HG02759 (cell line): ENCODE results near the gene ERC1.
A peak's percentile ranks its signal among the peaks of the same experiment; 100 is the strongest.

Experiments used
- ATAC-seq: cut with Tn5 transposase; IDR thresholded peaks from one replicate; pipeline ENCODE4 v1.9.1; 2021; ENCODE audit warnings: mild to moderate bottlenecking, moderate library complexity; ENCODE audit not compliant: unreplicated experiment

The ERC1 gene

DNA sequence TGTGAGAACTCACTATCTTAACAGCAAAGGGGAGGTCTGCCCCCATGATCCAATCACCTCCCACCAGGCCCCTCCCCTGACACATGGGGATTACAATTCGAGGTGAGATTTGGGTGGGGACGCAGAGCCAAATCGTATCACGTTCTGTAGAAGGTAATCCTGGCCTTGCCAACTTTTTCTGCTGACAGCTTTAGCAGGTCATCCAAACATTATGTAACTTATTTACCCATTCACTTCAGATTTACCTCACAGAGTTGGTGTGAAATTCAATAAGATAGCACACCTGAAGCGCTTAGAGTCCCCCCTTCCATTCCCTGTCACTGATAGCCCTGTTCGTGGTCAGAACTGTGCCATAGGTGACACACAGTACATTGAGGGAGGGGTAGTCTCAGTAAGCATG, 384.3 kb downstream of the ERC1 start:
- no peak for ATAC-seq

DNA sequence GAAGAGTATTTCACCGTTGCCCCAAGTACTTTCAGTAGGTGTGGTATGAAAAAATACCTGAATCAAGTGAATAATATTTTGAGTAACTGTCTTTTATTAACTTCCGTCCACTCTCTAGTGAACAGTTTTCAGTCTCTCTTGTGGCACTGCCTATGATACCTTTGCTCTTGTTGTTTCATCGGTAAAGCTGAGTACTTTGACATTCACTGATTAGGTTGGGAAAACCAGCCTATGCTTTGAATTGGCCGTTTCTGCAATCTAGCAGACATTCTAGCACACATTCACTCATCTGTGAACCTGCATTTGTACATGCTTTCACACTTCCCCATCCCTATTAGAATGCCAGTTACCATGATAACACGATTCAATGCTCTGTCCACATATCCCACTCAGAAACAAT, 386.1 kb downstream of the ERC1 start:
- no peak for ATAC-seq

DNA sequence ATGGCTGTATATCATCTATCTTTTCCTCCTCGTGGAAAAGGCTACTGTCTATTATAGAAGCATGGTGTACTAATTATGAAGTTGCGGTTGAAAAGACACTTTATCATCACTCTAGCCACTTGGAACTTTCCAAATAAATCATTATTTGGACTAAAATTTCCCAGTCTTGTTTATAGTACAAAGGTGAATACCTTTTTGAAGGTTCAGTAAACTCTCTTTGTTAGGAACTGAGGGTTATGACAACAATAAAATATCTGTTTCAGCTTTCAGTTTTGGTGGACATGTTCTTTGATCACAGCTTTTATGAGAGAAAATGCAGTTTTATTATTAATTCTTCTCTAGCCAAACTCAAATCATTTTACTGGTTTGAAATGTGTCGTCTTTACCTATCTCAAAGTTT, 386.7 kb downstream of the ERC1 start:
- no peak for ATAC-seq

DNA sequence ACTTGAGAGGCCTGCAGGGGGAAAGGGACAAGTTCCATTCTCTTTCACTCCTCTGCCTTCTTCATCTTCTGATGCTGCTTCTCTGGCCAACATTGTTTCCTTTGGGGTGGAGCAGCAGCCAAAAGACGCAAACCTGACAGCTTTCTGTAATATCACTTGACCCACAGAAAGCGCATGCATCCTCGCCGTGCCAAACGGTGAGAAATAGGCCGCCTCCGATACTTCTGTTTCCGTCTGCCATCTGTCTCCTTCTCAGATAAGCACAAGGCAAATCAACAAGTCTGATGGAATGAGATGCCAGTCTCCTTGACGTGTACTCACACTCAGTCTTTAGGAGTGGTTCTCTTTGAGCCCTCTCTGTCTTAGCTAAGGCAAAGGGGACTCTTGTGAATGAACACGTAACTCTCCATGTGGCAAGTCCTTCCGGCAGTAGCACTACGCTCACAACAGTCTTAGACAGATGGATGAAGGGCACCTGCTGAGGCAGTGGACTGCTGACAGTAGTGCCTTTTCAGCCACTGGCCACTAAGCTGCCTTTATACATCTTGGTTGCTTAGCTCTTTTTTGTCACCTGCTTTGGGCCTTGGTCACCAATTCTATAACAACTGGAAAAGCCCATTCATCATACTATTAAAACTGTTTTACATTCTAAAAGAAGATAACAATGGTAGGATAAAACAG, 389.3 kb downstream of the ERC1 start:
- no peak for ATAC-seq

DNA sequence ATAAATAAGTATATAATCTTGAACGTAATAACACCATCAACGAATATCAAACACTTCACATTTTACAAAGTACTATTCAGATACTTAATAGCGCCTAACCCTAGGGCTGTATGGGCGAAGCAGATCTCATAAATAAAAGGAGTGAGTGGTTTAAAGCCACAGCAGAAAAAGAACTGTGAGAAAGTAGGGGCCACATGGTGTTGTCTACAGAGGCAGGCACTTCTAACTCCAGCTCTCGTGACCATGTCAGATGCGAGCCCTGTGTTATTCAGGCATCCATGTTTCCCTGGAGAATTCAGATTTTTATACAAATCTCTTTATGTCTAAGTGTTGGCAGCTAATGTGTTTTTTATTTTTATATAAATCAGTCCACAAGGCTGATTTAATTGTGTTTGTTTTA, 391.1 kb downstream of the ERC1 start:
- ATAC-seq = no peak

DNA sequence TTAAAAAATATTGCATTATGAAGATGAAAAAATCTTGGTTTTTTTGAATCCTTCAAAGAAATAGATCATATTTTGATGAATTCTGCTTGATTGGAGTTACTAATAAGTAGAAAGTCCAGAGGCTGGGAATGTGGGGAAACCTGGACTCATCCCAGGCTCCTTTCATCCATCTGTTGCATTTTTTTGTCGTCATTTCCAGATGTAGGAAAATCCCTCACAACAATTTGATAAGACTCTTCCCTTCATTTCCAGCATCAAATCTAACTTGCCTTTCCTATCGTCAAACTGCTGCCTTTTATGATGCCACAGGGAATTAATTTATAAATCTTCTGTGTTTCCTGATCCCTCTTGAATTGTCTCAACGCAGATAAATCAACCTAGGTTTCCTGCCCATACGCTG, 391.8 kb downstream of the ERC1 start:
- ATAC-seq = no peak

DNA sequence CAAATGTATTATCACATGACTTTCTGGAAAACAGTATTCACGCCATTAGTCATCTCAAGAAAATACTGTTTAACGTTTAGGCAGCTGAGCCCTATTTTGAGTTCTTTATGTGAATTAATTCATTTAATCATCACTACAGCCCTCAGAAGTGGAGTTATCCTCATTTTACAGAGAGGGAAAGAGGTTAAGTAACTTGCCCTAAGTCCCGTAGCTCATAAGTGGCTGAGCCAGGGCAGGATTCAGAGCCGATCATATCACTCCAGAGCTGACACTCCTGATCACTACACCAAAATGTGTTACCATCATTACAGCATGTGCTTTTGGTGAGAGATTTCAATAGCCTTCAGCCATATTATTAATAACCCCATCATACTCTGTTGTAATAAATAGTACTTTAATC, 392.7 kb downstream of the ERC1 start:
- ATAC-seq = no peak

DNA sequence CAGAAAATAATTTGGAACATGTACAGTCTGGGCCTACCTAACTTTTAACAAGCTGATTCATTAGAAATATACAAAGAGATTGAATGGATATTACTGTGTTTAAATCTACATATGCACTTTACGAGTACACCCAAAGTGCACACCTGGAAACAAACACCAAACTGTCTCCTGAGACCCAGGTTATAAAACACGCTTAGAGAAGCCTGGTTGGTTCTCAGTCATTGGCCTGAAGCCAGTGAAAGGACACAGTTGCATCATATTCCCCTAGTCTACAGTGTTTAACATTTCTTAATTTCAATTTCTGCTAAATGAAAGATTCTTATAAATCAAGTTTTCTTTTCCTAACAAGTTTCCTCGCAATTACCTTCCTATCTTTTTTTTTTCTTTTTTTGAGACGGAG, 393.9 kb downstream of the ERC1 start:
- ATAC-seq = no peak

DNA sequence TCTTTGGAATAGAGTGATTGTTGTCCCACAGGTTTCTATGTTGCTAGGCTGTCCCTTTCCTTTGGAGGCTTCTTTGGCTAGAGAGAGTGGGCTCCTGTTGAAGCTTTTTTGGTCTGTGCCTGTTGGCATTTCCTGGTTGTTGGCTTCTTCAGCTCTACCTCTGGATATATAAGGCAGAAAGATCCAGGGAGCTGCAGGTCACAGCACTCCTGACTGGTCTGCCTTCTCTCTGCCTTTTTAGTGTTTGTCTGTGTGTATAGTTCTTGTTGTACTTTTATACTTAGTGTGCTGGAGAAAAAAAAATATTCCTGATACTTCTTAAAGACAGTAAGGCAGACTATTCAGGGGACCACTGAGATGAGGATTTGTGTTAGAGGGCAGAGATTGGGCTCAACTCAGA, 400.7 kb downstream of the ERC1 start:
- no peak for ATAC-seq

DNA sequence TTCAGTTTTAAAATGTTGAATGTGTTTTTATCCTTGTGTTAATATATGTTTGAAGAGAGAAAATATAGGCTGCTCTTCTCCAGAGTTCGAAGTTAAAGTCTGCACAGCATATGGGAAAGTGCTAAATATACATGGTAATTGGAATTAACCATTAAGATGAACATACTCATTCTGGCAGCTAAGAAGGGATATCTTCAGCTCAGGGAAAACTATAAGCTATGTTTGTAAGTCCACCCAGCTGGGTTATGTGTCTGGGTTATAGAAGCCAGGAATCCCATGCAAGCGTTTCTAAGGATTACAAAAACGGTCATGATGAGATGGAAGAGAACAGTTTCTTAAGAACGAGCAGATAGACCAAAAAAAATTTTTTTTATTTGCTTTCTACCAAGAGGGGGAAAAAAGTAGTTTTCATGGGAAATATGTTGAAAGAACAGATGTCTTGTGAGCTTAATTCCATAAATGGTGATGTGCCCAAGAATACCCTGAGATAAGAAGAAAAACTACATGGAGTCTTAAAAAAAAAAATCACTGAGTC, 404.5 kb downstream of the ERC1 start:
- ATAC-seq = no peak

DNA sequence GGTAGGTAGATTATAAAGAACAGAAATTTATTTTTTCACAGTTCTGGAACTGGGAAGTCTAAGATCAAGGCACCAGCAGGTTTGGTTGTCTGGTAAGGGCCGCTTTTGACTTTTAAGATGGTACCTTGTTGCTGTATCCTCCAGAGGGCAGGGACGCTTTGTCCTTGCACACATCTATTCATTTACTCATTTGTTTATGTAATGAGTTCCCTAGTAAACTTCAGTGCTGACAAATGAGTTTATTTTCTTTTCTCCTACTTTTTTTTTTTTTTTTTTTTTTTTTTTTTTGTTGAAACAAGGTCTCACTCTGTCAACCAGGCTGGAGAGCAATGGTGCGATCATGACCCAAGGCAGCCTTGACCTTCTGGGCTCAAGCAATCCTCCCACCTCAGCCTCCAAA, 407.6 kb downstream of the ERC1 start:
- no peak for ATAC-seq

DNA sequence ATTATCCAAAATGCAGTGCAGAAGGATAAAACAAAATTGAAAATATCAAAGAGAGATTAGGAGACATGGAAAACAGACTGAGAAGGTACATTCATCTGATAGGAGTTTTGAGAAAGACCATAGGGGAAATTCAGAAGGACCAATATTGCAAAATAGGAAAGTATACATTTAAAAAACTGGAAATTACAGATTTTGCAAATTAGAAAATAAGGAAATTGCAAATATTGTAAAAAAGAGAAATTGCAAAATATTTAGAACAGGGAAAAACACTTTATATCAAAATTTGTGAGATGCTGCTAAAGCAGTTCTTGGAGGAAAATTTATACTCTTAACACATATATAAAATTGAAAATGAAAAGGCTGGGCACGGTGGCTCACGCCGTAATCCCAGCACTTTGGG, 410.9 kb downstream of the ERC1 start:
- ATAC-seq = no peak

DNA sequence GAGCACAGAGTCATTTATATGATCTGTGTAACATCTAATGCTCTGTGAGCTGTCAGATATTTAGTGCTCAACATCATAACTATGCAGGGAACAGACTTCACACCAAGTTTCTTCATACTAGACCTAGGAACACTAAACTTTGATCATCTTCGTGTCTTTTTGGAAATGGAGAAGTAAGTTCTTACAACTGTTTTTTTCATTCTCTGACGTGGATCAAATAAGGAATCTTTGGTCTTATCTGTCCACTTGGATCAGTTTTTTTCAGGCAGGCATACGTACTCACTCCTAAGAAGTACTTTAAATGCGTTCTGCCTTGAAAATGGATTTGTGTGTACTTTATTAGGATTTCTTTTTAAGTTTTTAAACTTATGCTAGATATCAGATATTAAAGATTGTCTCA, 412.4 kb downstream of the ERC1 start:
- no peak for ATAC-seq

DNA sequence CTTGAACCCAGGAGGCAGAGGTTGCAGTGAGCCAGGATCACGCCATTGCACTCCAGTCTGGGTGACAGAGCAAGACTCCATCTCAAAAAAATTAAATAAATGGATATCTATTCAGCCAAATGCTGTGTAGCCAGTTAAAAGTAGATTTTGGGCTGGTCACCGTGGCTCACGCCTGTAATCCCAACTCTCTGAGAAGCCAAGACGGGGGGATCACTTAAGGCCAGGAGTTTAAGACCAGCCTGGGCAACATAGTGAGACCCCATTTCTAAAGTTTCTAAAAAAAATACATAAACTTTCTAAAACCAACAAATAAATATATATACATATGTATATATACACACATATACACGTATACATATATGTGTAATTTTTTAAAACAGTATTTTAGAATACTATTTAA, 414.6 kb downstream of the ERC1 start:
- ATAC-seq = no peak

DNA sequence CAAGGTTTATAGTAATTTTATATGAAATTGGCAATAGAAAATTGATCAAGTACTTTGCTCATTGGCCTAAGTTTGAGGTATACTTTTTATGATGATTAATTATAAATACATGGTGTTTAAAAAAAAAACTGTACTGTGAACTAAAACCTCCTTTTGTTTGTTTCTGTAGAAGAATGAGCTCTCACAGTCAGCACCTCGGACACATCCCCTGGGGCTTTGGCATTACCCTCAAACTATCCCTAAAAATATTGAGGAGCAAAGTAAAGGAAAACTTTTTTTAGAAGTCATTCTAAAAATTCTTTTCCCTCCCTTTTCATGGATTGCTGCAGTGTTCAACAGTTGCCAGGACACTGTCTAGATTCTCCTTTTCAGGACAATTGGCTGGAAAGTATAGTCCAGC, 419.8 kb downstream of the ERC1 start:
- ATAC-seq = no peak

DNA sequence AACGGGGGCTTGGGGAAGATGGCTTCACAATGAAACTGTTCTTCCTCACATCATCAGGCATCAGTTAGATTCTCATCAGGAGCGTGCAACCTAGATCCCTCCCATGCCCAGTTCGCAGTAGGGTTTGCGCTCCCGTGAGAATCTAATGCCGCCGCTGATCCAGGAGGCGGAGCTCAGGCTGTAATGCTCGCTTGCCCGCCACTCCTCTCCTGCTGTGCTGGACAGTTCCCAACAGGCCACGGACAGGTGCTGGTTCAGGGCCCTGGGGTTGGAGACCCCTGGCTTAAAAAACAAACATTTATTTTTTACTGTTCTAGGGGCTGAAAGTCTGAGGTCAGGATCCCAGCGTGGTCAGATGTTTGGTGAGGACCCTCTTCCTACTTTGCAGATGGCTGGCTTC, 422.9 kb downstream of the ERC1 start:
- no peak for ATAC-seq

DNA sequence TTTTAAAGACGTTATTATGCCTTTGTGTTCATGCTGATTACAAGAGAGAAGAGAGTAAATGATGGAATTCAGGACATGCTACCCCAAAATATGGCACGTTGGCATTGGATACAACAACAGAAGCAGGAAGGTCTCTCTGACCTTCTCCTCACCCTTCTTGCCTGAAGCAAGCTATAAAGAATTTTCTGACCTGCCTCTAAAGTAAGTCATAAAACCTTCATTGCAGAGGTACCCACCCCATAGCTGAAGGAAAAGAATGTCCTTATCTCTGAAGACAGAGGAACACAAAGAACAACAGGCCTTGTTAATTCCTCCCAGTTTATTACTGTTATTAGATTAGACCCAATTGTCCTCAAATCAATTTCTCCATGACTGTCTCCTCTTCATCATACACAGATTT, 427.1 kb downstream of the ERC1 start:
- no peak for ATAC-seq

DNA sequence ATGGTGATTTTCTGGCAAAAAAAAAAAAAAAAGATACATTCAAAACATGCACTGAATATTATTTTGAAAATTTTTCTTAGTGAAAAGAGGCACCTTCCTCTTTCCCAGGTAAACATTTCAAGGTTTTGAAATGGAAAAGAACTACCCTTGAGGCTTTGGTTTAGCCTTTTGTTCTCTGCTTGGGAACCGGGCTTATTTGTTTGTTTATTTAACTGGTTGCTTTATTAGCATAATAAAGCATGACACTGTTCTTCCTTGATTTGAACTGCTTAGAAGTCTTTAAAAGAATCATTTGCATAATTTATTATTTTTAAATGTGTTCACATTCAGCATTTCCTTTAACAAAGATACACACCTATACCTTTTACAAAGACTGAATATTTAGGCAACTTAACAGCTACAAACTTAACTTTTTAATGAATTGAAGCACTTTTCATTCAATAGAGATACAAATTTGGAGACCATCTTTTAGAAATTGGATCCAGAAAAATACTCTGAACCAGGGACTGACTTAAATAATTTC, 428.9 kb downstream of the ERC1 start:
- no peak for ATAC-seq

DNA sequence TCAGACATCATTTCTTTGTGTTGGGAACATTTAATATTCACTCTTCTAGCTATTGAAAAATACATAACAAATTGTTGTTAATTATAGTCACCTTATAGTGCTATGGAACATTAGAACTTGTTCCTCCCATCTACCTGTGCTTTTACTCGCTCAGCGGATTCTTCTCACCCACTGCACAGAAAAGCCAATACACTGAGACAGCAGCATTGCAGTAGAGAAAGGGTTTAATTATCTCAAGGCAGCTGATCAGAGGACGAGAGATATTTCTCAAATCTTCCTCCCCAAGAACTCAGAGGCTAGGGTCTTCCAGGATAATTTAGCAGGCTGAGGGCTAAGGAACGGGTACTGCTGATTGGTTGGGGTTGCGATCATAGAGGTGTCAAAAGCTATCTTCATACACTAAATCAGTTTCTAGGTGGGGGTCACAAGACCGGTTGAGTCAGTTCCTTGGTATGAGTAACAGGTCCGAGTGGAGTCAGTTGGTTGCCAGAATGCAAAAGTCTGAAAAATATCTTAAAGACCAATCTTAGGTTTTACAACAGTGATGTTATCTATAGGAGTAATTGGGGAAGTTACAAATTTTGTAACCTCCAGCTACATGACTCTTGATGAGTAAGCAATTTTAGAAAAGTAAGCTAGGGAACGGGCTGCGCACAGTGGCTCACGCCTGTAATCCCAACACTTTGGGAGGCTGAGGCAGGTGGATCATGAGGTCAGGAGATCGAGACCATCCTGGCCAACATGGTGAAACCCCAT, 430.2 kb downstream of the ERC1 start:
- no peak for ATAC-seq

DNA sequence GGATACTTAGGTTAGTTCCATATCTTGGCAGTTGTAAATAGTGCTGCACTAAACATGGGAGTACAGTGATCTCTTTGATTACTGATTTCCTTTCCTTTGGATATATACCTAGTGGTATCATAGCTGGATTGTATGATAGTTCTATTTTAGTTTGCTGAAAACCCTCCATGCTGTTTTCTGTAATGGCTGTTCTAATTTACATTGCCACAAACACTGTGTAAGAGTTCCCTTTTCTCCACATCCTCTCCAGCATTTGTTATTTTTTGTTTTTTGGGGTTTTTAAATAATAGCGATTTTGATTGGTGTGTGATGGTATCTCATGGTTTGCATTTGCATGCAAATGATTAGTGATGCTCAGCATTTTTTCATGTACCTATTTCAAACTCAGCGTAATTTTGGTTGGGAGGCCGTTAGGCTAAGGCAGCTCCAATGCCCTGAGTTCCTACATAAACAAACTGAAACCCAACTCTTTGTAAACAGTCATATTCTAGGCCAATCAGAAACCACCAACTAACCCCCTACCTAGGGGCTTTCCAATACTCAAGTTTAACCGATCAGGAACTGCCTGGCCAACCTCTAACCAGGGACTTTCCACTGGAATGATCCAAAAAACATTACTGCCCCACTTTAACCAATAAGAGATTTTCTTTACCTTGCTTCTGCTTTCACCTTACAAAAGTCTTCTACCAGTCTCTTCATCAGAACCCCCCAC, 431.7 kb downstream of the ERC1 start:
- ATAC-seq = peak; percentile 55

DNA sequence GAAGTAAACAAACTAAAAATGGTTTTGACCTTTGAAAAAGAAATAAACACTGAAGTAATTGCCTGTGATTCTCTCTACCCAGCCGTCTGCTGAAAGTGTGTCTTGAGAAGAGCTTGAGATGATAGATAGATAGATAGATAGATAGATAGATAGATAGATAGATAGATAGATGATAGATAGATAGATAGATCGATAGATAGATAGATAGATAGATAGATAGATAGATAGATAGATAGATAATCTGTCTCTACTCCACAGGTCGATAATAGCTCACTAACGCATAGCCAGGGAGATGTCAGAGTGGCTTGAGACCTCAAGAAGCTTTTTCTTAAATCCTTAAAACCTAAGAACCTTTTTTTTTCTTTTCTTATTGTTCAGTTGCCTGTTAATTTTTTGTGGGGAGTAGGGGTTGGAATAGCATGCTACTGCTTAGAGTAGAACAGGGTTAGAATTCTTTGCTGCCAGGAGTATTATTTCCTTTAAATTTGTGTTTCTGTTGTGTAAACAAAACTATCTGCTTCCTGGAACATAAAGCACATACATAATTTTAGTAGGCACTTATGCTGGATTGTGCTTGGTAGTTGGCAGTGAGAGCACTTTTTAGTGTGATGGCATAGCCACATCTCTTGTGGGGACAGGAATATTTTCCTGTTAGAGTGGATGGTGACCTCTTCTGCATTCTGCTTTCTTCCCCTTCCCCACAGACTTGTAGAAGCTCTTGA, 433.8 kb downstream of the ERC1 start:
- ATAC-seq = no peak
